A673 (cell line): ENCODE data around the gene DPP10. TPM values are rescaled to one million over a fixed set of nuclear protein-coding genes. Genes with fewer than 3 reads are reported as not detected.

Experiments used
- BruUV-seq: library from RNA; stranded (reverse); fragments of 400-500 nt; replicated peaks from 2 replicates; lab custom pipeline; 2021; lab: Mats Ljungman, UMichigan
- CTCF ChIA-PET: fragments of 300-600 bp; sonication (Branson Sonifier 250); formaldehyde crosslinking; loops from one replicate; lab custom pipeline; 2022; ENCODE audit warnings: antibody characterized with exemption; lab: Charles Lee
- POLR2A ChIA-PET: fragments of 300-600 bp; sonication (Branson Sonifier 250); formaldehyde crosslinking; loops from one replicate; lab custom pipeline; 2022; ENCODE audit warnings: antibody characterized with exemption; ENCODE audit not compliant: low non-redundant PET; lab: Charles Lee
- DNase-seq: peaks from one replicate; pipeline ENCODE4 v3.0.0-alpha.2; 2015; ENCODE audit warnings: low spot score
- H3K27ac ChIP-seq: fragments of 200-600 bp; sonication (generic); 2 replicates; pipeline ENCODE4 v1.5.1; 2016; ENCODE audit warnings: mixed run types, low read depth, mild to moderate bottlenecking, mixed read lengths, antibody characterized with exemption, low read length; ENCODE audit not compliant: poor library complexity, severe bottlenecking
- H3K27me3 ChIP-seq: fragments of 200-600 bp; sonication (generic); replicated peaks from 2 replicates; pipeline ENCODE4 v1.6.1; 2017; ENCODE audit warnings: mixed run types, low read depth, mild to moderate bottlenecking, mixed read lengths, antibody characterized with exemption, low read length; ENCODE audit not compliant: insufficient read depth, poor library complexity
- H3K36me3 ChIP-seq: fragments of 200-600 bp; sonication (generic); 2 replicates; pipeline ENCODE4 v1.6.1; 2016; ENCODE audit warnings: mixed run types, mild to moderate bottlenecking, mixed read lengths, antibody characterized with exemption, low read length; ENCODE audit not compliant: insufficient read depth, poor library complexity, severe bottlenecking
- H3K4me1 ChIP-seq: fragments of 200-600 bp; sonication (generic); 2 replicates; pipeline ENCODE4 v1.6.1; 2017; ENCODE audit warnings: mixed run types, mild to moderate bottlenecking, mixed read lengths, antibody characterized with exemption, low read length; ENCODE audit not compliant: insufficient read depth, poor library complexity, severe bottlenecking
- H3K4me3 ChIP-seq: fragments of 200-600 bp; sonication (generic); 2 replicates; pipeline ENCODE4 v1.5.1; 2016; ENCODE audit warnings: low read depth, mixed run types, mild to moderate bottlenecking, mixed read lengths, low read length; ENCODE audit not compliant: poor library complexity, severe bottlenecking
- H3K9me3 ChIP-seq: fragments of 200-600 bp; sonication (generic); 2 replicates; pipeline ENCODE4 v1.6.1; 2016; ENCODE audit warnings: mixed run types, low read depth, mild to moderate bottlenecking, mixed read lengths, antibody characterized with exemption, low read length; ENCODE audit not compliant: poor library complexity, severe bottlenecking
- EZH2 ChIP-seq: fragments of 200-600 bp; sonication (generic); IDR thresholded peaks from 2 replicates; pipeline ENCODE4 v1.6.1; 2017; ENCODE audit warnings: borderline replicate concordance, low read depth, mild to moderate bottlenecking, mixed read lengths, antibody characterized with exemption, low read length; ENCODE audit not compliant: poor library complexity, severe bottlenecking
- intact Hi-C: fragments of 100-400 bp; cut with micrococcal nuclease; formaldehyde crosslinking; loops from one replicate; pipeline ENCODE4 v1.10.0; 2022; ENCODE audit not compliant: unreplicated experiment
- total RNA-seq: library from RNA; stranded (reverse); gene quantifications from 2 replicates; pipeline ENCODE4 v1.2.3, GENCODE V29; 2021
- TF ChIP-seq, protein P1 (sequence below): fragments of 300-800, 200-600 bp; sonication (generic); conservative IDR thresholded peaks from 2 replicates; pipeline ENCODE4 v1.5.1; 2017; ENCODE audit warnings: low read depth, mild to moderate bottlenecking, antibody characterized with exemption, low read length, moderate library complexity, mixed read lengths

The DPP10 gene
- total RNA-seq, 1 experiment from 2014 or later = not detected

DNA sequence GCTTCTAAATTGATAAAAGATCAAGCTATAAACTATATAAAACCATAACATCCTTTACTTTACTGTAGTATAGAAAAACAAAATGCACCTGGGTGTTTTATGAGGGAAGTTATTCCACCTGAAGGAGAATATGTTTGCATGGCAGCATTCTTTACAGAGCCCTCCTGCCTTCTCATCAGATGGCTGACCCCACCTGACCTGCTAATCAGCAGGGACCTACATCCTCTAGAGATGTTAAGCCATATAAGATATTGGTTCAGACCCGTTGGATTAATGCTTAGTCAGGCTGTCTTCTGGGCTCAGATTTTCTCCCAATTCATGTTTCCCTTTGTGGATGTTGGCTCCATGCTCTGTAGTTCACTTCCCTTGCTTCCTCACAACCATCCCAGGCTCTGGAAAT is 414.8 kb downstream of the DPP10 start:
- no TSS peak for BruUV-seq

GRCh38 chr2:114859726-114860510 is 417.5 kb downstream of the DPP10 start:
- no peak for TF ChIP-seq EZH2

More for the DNA sequence above, 414.8 kb downstream of the DPP10 start:
- DNase-seq = no peak
- intact Hi-C loops = no loop called here
- H3K27ac ChIP-seq = no peak overlapping the region
- H3K9me3 ChIP-seq = no peaks in the 10 kb centered on the region
- H3K4me1 ChIP-seq = no peaks in the 10 kb centered on the region
- ChIA-PET POLR2A (no interaction called here), CTCF (no interaction called here)
- no peaks in the 10 kb centered on the region for H3K36me3 ChIP-seq
- TF ChIP-seq, protein P1, sequence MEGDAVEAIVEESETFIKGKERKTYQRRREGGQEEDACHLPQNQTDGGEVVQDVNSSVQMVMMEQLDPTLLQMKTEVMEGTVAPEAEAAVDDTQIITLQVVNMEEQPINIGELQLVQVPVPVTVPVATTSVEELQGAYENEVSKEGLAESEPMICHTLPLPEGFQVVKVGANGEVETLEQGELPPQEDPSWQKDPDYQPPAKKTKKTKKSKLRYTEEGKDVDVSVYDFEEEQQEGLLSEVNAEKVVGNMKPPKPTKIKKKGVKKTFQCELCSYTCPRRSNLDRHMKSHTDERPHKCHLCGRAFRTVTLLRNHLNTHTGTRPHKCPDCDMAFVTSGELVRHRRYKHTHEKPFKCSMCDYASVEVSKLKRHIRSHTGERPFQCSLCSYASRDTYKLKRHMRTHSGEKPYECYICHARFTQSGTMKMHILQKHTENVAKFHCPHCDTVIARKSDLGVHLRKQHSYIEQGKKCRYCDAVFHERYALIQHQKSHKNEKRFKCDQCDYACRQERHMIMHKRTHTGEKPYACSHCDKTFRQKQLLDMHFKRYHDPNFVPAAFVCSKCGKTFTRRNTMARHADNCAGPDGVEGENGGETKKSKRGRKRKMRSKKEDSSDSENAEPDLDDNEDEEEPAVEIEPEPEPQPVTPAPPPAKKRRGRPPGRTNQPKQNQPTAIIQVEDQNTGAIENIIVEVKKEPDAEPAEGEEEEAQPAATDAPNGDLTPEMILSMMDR = no peak
- TF ChIP-seq EZH2 = no peak
- no peaks in the 10 kb centered on the region for H3K27me3 ChIP-seq
- no peak overlapping the region for H3K4me3 ChIP-seq

GRCh38 chr2:114862243-114862642 is 419.8 kb downstream of the DPP10 start:
- BruUV-seq = no TSS peak
- H3K4me3 ChIP-seq = no peak overlapping the region
- H3K27ac ChIP-seq = no peak overlapping the region
- TF ChIP-seq, protein P1 = no peak
- no peak for TF ChIP-seq EZH2
- intact Hi-C loops = no loop called here
- CTCF ChIA-PET = no interaction called here
- peaks cover 8% of the 10 kb centered on the region for H3K9me3 ChIP-seq
- no peak for DNase-seq
- H3K36me3 ChIP-seq = no peaks in the 10 kb centered on the region
- no peaks in the 10 kb centered on the region for H3K4me1 ChIP-seq
- no peaks in the 10 kb centered on the region for H3K27me3 ChIP-seq
- POLR2A ChIA-PET = no interaction called here

More at GRCh38 chr2:114859726-114860510, 417.5 kb downstream of the DPP10 start:
- no peak for DNase-seq
- CTCF ChIA-PET = no interaction called here
- no peaks in the 10 kb centered on the region for H3K36me3 ChIP-seq
- intact Hi-C loops = no loop called here
- POLR2A ChIA-PET = no interaction called here
- no peak overlapping the region for H3K4me3 ChIP-seq
- no TSS peak for BruUV-seq
- H3K27me3 ChIP-seq = no peaks in the 10 kb centered on the region
- no peaks in the 10 kb centered on the region for H3K4me1 ChIP-seq
- H3K27ac ChIP-seq = no peak overlapping the region
- H3K9me3 ChIP-seq = no peaks in the 10 kb centered on the region
